ENCODE results near the gene EPHB2.

DNA sequence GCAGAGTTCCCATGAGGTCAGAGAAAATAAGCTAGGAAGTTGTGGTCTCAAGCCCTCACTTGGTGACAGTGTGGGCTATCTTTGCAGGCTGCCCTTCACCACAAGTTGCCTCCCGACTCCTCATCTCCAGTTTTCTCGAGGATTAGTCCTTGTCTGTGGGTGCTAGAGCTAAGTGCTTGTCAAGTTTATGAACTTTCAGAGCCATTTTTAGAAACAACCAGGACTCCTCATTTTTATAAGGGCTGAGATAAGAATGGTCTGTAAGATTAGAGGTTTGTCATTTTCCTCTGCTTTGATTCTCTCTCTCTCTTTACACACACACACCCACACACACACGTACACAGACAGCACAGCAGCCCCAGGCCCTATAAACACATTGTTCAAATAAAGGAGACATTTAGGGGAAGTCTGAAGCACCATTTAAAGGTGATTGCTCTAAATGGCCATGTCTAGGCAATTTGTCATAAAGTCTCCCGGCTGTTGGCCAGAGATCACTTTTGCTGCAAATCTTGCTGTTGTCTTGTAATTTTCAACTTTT lies 134.8 kb downstream of the EPHB2 start:
- no peak for TF ChIP-seq SMC3 (conservative IDR thresholded peaks at IDR 0.05; ENCODE audit: poor library complexity)
- TF ChIP-seq, protein P1, sequence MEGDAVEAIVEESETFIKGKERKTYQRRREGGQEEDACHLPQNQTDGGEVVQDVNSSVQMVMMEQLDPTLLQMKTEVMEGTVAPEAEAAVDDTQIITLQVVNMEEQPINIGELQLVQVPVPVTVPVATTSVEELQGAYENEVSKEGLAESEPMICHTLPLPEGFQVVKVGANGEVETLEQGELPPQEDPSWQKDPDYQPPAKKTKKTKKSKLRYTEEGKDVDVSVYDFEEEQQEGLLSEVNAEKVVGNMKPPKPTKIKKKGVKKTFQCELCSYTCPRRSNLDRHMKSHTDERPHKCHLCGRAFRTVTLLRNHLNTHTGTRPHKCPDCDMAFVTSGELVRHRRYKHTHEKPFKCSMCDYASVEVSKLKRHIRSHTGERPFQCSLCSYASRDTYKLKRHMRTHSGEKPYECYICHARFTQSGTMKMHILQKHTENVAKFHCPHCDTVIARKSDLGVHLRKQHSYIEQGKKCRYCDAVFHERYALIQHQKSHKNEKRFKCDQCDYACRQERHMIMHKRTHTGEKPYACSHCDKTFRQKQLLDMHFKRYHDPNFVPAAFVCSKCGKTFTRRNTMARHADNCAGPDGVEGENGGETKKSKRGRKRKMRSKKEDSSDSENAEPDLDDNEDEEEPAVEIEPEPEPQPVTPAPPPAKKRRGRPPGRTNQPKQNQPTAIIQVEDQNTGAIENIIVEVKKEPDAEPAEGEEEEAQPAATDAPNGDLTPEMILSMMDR (IDR thresholded peaks at IDR 0.05; ENCODE audit: poor library complexity, severe bottlenecking), result no peak
- TF ChIP-seq, protein P2, sequence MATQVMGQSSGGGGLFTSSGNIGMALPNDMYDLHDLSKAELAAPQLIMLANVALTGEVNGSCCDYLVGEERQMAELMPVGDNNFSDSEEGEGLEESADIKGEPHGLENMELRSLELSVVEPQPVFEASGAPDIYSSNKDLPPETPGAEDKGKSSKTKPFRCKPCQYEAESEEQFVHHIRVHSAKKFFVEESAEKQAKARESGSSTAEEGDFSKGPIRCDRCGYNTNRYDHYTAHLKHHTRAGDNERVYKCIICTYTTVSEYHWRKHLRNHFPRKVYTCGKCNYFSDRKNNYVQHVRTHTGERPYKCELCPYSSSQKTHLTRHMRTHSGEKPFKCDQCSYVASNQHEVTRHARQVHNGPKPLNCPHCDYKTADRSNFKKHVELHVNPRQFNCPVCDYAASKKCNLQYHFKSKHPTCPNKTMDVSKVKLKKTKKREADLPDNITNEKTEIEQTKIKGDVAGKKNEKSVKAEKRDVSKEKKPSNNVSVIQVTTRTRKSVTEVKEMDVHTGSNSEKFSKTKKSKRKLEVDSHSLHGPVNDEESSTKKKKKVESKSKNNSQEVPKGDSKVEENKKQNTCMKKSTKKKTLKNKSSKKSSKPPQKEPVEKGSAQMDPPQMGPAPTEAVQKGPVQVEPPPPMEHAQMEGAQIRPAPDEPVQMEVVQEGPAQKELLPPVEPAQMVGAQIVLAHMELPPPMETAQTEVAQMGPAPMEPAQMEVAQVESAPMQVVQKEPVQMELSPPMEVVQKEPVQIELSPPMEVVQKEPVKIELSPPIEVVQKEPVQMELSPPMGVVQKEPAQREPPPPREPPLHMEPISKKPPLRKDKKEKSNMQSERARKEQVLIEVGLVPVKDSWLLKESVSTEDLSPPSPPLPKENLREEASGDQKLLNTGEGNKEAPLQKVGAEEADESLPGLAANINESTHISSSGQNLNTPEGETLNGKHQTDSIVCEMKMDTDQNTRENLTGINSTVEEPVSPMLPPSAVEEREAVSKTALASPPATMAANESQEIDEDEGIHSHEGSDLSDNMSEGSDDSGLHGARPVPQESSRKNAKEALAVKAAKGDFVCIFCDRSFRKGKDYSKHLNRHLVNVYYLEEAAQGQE (IDR thresholded peaks at IDR 0.05; ENCODE audit: borderline replicate concordance), result no peak
- TF ChIP-seq RAD21 (conservative IDR thresholded peaks at IDR 0.05), result no peak
- TF ChIP-seq EP300 (conservative IDR thresholded peaks at IDR 0.05; ENCODE audit: poor library complexity, severe bottlenecking), result no peak
- no peak for TF ChIP-seq MXI1 (conservative IDR thresholded peaks at IDR 0.05; ENCODE audit: poor library complexity, severe bottlenecking)
- TF ChIP-seq EZH2 (IDR thresholded peaks at IDR 0.05; ENCODE audit: borderline replicate concordance, insufficient read depth, low read length, poor library complexity, severe bottlenecking), result no peak
- TF ChIP-seq POLR2AphosphoS5 (IDR thresholded peaks at IDR 0.05), result no peak
- TF ChIP-seq TAF1 (IDR thresholded peaks at IDR 0.05; ENCODE audit: low read depth), result no peak
